ENCODE measurements around the gene HERPUD2. TPM values are rescaled to one million over a fixed set of nuclear protein-coding genes. Genes with fewer than 3 reads are reported as not detected.

Gene HERPUD2
- total RNA-seq, 2 donors from 2014 or later, result 14.0 to 23.9 TPM

GRCh38 chr7:35731349-35731748, 36.4 kb upstream of the HERPUD2 start:
- no peak overlapping the region for H3K27ac ChIP-seq
- H3K36me3 ChIP-seq, result no peaks in the 10 kb centered on the region
- no peaks in the 10 kb centered on the region for H3K9me3 ChIP-seq
- H3K4me1 ChIP-seq, result peaks cover 0 to 33% of the 10 kb centered on the region in 2 donors
- H3K27me3 ChIP-seq, result no peaks in the 10 kb centered on the region
- no peak for TF ChIP-seq CTCF (IDR thresholded peaks at IDR 0.05)
- H3K4me3 ChIP-seq, result no peak overlapping the region
- no peak for DNase-seq (ENCODE audit: low spot score)

- Histone ChIP-seq H3K4me3 (no peak overlapping the region), H3K9me3 (no peaks in the 10 kb centered on the region), H3K27me3 (no peaks in the 10 kb centered on the region), H3K4me1 (peaks cover 0 to 31% of the 10 kb centered on the region in 2 donors), H3K27ac (peak overlapping the region; percentile 43 to 79), H3K36me3 (no peaks in the 10 kb centered on the region)
- no peak for TF ChIP-seq CTCF (IDR thresholded peaks at IDR 0.05)
- no peak for DNase-seq (ENCODE audit: low spot score)
These were observed 34.3 kb upstream of the HERPUD2 start for GRCh38 chr7:35729061-35729783.

- no peak overlapping the region for H3K4me3 ChIP-seq
- TF ChIP-seq CTCF (IDR thresholded peaks at IDR 0.05), result no peak
- H3K9me3 ChIP-seq, result no peaks in the 10 kb centered on the region
- peaks cover 0 to 27% of the 10 kb centered on the region in 2 donors for H3K4me1 ChIP-seq
- no peaks in the 10 kb centered on the region for H3K36me3 ChIP-seq
- no peak for DNase-seq (ENCODE audit: low spot score)
- no peaks in the 10 kb centered on the region for H3K27me3 ChIP-seq
- peak overlapping the region; percentile 43 to 79 for H3K27ac ChIP-seq
These were observed 33.6 kb upstream of the HERPUD2 start for GRCh38 chr7:35728412-35729060.

- Histone ChIP-seq H3K27ac (peak overlapping the region in 1 of 2 donors; percentile 79), H3K4me1 (peaks cover 0 to 27% of the 10 kb centered on the region in 2 donors)
These were observed 32.6 kb upstream of the HERPUD2 start for GRCh38 chr7:35727571-35727970.

GRCh38 chr7:35726654-35727053, 31.7 kb upstream of the HERPUD2 start:
- no peak overlapping the region for H3K27ac ChIP-seq
- no peak for TF ChIP-seq CTCF (IDR thresholded peaks at IDR 0.05)
- H3K9me3 ChIP-seq, result no peaks in the 10 kb centered on the region
- H3K27me3 ChIP-seq, result no peaks in the 10 kb centered on the region
- no peak overlapping the region for H3K4me3 ChIP-seq
- no peaks in the 10 kb centered on the region for H3K36me3 ChIP-seq
- H3K4me1 ChIP-seq, result peaks cover 0 to 27% of the 10 kb centered on the region in 2 donors
- DNase-seq (ENCODE audit: low spot score), result no peak

More at GRCh38 chr7:35727571-35727970, 32.6 kb upstream of the HERPUD2 start:
- H3K27me3 ChIP-seq, result no peaks in the 10 kb centered on the region
- no peak for DNase-seq (ENCODE audit: low spot score)
- H3K36me3 ChIP-seq, result no peaks in the 10 kb centered on the region
- no peak overlapping the region for H3K4me3 ChIP-seq
- no peaks in the 10 kb centered on the region for H3K9me3 ChIP-seq
- no peak for TF ChIP-seq CTCF (IDR thresholded peaks at IDR 0.05)
